ENCODE measurements around the gene FAF2. TPM values are rescaled to one million over a fixed set of nuclear protein-coding genes. Genes with fewer than 3 reads are reported as not detected.

The FAF2 gene
- total and polyA plus RNA-seq, 2 donors (not counting 3 experiments of a cell fraction or from before 2014, with no cell fraction given) = 27.9 to 43.5 TPM

DNA sequence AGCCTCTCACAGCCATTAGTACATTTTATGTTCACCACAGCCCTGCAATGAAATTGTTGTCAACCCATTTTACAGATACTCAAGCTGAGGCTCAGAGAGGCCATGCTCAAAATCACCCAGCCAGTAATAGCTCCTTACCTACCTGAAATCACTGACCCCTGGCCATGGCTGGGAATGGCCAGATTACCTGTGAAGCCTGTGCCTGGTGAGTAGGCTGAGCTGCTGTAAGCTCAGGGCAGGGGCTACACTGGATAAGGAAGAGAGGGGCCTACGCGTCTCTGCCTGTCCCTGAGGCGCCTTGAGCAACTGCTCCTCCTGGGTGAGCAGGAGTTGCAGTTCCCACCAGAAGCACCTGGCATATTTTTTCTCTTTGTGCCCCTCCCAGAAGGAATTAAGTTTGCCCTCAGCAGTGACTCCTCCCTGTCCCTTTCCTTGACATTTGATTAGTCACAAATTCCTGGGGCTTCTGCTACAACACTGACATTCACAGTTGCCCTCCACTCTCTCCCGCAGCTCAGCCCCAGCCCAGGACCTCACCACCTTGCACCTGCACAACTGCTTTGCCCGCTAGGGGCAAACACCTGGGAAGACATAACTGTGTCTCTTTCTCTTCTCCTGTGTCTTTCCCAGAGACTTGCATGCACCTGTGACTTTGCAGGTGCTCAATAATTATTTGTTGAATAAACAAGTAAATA is 37.6 kb upstream of the FAF2 start:
- H3K79me2 ChIP-seq (ENCODE audit: control insufficient read depth, insufficient read depth, low read length) = peaks cover 9% of the 10 kb centered on the region

More for the DNA sequence above, 37.6 kb upstream of the FAF2 start:
- H3K9ac ChIP-seq (replicated peaks; ENCODE audit: extremely low read depth, insufficient read depth, low read length) = no peak overlapping the region
- H3K9me3 ChIP-seq (replicated peaks; ENCODE audit: control insufficient read depth, insufficient read depth, low read length) = no peaks in the 10 kb centered on the region
- no peaks in the 10 kb centered on the region for H3K27me3 ChIP-seq (ENCODE audit: control insufficient read depth in 2 of 2, insufficient read depth in 2 of 2, low read length in 2 of 2)
- dilution Hi-C loops (cut with MboI; ENCODE audit: extremely low pct_ligation_motif_present, low sequenced_read_pairs) = no loop called here
- DNase-seq (ENCODE audit: low read depth, low spot score) = no peak
- TF ChIP-seq, protein P1, sequence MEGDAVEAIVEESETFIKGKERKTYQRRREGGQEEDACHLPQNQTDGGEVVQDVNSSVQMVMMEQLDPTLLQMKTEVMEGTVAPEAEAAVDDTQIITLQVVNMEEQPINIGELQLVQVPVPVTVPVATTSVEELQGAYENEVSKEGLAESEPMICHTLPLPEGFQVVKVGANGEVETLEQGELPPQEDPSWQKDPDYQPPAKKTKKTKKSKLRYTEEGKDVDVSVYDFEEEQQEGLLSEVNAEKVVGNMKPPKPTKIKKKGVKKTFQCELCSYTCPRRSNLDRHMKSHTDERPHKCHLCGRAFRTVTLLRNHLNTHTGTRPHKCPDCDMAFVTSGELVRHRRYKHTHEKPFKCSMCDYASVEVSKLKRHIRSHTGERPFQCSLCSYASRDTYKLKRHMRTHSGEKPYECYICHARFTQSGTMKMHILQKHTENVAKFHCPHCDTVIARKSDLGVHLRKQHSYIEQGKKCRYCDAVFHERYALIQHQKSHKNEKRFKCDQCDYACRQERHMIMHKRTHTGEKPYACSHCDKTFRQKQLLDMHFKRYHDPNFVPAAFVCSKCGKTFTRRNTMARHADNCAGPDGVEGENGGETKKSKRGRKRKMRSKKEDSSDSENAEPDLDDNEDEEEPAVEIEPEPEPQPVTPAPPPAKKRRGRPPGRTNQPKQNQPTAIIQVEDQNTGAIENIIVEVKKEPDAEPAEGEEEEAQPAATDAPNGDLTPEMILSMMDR (IDR thresholded peaks at IDR 0.05; ENCODE audit: extremely low read depth in 1 of 2, insufficient read depth in 1 of 2, low read depth in 1 of 2, low read length in 2 of 2) = no peak
- TF ChIP-seq POLR2AphosphoS5 (IDR thresholded peaks at IDR 0.05; ENCODE audit: insufficient read depth, low read depth, low read length) (no peak), POLR2A (IDR thresholded peaks at IDR 0.05; ENCODE audit: low read depth, low read length) (no peak), MYC (IDR thresholded peaks at IDR 0.05; ENCODE audit: low read depth, low read length) (no peak), GATA2 (IDR thresholded peaks at IDR 0.05; ENCODE audit: insufficient read depth, insufficient read length, low read depth, low read length) (no peak), EZH2 (IDR thresholded peaks at IDR 0.05; ENCODE audit: borderline replicate concordance, low read depth, low read length, severe bottlenecking) (no peak), JUN (IDR thresholded peaks at IDR 0.05; ENCODE audit: borderline replicate concordance, insufficient read depth, insufficient read length, low read depth) (no peak), FOS (IDR thresholded peaks at IDR 0.05; ENCODE audit: borderline replicate concordance, insufficient read depth, low read length) (no peak)
- TF ChIP-seq, protein P2, sequence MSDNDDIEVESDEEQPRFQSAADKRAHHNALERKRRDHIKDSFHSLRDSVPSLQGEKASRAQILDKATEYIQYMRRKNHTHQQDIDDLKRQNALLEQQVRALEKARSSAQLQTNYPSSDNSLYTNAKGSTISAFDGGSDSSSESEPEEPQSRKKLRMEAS (IDR thresholded peaks at IDR 0.05; ENCODE audit: insufficient read depth, insufficient read length) = no peak
- H2AFZ ChIP-seq (ENCODE audit: low read depth, low read length) = no peak overlapping the region
- no peaks in the 10 kb centered on the region for H3K9me1 ChIP-seq (replicated peaks; ENCODE audit: control insufficient read depth, extremely low read depth, insufficient read depth, low read length)
- BruUV-seq (replicated peaks) = no TSS peak
- H3K27ac ChIP-seq (ENCODE audit: insufficient read depth, low read depth, low read length) = no peak overlapping the region
- H3K4me2 ChIP-seq (ENCODE audit: insufficient read depth, low read length) = no peak overlapping the region
- no peaks in the 10 kb centered on the region for H4K20me1 ChIP-seq (replicated peaks; ENCODE audit: control insufficient read depth, extremely low read depth, insufficient read depth, low read length)
- H3K36me3 ChIP-seq (ENCODE audit: control insufficient read depth in 2 of 2, extremely low read depth in 1 of 2, insufficient read depth in 2 of 2, low read length in 2 of 2) = peaks cover 3 to 9% of the 10 kb centered on the region in 2 experiments
- POLR2A ChIA-PET = no interaction called here
- no peak overlapping the region for H3K4me3 ChIP-seq (replicated peaks in 1 of 3; ENCODE audit: insufficient read depth in 1 of 3, low read depth in 1 of 3, low read length in 3 of 3)
- intact Hi-C loops (cut with micrococcal nuclease) = no loop called here
- no peak for FAIRE-seq
- peaks cover 7% of the 10 kb centered on the region for H3K4me1 ChIP-seq (ENCODE audit: control insufficient read depth, extremely low read depth, insufficient read depth, low read length)
- CTCF ChIA-PET = no interaction called here

Measured in endothelial cell of umbilical vein (primary cell).